Activated CD8-positive, alpha-beta memory T cell treated with anti-CD3 and anti-CD28 coated beads for 48 hours (primary cell): ENCODE measurements around the gene RAB3GAP1.
"Not testable (repeated sequence)": the region's sequence is repeated elsewhere in the genome, so short reads cannot be mapped to it uniquely, and the experiment has no call there.

ENCODE experiments used
- DNase-seq, 3 experiments: peaks; one replicate each; pipeline ENCODE4 v3.0.0-alpha.2; 2020; ENCODE audit warnings: low read depth in 2 of 3, low spot score in 2 of 3

The RAB3GAP1 gene

DNA sequence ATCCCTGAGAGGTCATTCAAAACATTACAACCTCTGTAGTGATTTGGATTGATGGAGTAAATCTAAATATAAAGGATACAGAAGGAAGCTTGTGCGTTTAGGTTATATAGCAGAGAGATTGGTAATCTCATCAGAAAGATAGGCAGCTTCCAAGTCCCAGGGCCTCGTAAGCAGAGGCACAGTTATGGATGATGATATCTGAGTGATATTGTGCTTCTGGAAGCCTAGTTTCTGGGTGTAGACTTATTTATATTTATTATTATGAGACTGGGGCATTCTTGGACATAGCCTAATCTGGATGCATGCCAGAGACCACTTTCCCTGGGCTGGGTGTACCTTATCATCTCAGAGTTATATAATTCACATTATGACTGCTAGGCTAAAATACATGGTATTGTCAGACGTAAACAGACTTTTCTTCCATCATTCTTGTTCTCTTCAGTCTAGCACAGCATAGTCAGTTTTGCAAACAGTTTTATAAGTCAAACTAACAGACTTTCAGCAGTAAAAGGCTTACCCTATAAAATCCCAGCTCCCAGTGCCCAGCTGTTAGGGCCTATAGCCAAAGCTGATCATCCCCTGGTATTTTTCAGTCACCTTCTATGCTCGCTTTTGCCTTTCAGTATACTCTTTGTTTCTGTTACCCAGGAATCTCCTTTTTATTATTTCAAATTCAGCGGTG lies 47.9 kb downstream of the RAB3GAP1 start:
- no peak for DNase-seq

DNA sequence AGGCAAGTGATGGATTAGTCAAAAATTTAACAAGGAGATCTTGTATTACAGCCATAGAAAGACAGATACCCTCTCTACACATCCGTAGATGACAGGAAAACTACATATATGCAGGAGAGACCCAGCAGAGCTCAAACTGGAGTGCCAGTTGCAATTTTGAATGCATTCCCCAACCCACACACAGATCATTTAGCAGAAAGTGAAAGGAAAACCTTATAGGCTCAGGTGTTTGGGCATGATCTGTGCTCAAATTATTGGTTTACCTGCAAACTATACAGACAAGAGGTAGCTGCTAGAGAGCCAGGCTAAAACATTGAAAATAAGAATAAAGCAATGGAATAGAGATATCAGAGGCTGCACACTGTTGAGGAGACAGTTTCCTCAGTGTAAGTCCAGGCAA lies 51.8 kb downstream of the RAB3GAP1 start:
- no peak for DNase-seq

DNA sequence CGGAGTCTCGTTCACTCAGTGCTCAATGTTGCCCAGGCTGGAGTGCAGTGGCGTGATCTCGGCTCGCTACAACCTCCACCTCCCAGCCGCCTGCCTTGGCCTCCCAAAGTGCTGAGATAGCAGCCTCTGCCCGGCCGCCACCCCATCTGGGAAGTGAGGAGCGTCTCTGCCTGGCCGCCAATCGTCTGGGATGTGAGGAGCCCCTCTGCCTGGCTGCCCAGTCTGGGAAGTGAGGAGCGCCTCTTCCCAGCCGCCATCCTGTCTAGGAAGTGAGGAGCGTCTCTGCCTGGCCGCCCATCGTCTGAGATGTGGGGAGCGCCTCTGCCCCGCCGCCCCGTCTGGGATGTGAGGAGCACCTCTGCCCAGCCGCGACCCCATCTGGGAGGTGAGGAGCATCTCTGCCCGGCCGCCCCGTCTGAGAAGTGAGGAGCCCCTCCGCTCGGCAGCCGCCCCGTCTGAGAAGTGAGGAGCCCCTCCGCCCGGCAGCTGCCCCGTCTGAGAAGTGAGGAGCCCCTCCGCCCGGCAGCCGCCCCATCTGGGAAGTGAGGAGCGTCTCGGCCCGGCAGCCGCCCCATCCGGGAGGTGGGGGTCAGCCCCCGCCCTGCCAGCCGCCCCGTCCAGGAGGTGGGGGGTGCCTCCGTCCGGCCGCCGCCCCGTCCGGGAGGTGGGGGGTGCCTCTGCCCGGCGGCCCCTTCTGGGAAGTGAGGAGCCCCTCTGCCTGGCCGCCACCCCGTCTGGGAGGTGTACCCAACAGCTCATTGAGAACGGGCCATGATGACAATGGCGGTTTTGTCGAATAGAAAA lies 53.6 kb downstream of the RAB3GAP1 start:
- not testable (repeated sequence) for DNase-seq

DNA sequence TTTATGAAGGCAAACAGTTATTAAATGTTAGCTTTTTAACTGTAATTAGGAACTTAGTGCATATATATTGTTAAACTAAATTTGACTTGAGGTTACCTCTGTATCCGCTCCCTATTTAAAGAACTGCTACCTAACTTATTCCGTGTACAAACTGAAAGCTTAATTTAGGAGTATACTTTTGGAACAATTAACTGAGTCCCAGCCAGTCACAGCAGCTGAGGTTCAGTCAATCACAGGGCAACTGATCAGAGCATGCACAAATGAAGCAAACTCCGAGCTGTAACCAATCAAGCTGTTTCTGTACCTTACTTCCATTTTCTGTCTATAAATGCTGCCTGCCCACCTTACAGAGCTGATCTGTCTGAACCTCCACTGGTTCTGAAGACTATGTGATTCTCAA lies 61.2 kb downstream of the RAB3GAP1 start:
- DNase-seq, result no peak

DNA sequence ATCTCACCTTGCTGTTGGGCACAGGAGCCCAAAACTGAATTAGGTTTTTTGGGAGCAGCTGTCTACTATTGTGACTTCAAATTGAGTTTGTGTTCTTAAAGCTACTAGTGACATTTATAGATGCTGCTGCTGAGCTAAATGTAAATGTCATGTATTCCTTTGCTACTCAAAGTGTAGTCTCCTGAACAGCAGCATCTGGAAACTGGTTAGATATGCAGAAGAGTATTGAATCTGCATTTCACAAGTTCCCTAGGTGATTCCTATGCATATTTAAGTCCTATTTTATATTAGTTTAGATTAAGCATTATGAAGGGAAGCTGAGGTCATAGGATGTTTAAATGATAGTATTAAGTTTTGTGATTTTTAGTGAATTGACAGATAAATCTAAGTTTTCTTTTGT lies 67.5 kb downstream of the RAB3GAP1 start:
- DNase-seq, result no peak

DNA sequence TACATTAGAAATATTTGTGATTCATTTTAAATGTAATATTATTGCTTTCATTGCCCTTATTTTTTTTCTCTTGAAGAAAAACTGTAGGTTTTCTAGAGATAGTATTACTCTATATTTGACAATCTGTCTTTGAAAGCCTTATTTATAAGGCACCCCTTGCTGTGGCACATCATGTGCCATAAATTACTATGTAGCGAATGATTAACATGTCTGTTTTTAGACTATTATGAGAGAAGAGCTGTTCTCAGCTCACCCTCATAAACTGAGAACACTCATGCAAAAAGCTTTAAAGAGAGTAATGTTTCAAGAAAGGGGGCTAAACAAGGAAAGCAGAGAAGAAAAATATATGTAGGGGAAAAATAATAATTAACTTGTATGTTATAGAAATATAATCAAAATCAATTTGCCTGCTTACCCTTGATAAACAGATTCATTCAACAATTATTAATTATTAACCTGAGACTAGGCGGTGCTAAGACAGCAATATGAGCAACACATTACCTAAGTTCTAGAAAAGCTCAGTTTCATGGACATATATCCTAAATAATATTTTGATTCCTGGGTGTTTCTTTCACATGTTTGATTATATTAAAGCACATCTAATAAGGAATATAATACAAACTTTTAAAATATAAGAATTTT lies 69.0 kb downstream of the RAB3GAP1 start:
- no peak for DNase-seq

DNA sequence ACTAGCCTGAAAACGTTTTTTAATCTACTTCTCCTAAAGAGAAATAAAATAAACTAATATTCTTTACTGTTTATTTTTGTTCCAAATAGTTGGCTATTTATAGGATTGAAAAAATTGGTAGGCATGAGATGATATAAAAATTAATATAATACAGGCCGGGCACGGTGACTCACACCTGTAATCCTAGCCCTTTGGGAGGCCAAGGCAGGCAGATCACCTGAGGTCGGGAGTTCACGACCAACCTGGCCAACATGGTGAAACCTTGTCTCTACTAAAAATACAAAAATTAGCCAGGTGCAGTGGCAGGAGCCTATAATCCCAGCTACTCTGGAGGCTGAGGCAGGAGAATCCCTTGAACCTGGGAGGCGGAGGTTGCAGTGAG lies 69.6 kb downstream of the RAB3GAP1 start:
- DNase-seq, result not testable (repeated sequence)

DNA sequence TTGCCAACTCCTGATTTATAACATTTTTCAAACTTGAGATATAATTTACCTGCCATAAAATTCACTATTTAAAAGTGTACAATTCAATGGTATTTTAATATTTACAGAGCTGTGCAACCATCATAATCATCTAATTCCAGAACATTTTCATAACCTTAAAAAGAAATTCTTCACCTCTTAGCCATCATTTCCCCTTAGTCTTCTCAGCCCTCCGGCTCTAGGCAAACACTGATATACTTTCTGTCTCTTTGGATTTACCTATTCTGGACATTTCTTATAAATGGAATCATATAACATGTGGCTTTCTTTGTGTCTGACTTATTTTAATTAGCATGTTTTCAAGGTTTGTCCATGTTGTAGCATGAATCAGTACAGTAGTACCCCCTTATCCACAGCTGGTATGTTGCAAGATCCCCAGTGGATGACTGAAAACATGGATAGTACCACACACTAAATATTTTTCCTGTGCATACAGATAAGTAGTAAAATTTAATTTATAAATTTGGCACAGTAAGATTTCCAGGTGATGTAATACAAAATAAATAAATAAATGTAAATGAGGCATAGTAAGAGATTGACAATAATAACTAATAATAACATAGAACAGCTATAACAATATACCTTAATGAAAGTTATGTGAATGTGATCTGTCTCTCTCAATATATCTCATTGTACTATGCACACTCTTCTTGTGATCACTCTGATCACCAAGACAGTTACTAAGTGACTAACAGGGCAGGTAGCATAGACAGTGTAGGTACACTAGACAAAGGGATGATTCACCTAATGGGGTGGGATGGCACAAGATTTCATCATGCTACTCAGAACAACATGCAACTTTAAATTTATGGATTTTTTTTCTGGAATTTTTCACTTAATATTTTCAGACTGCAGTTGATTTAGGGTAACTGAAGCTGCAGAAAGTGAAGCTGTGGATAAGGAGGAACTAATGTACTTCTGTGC lies 73.1 kb downstream of the RAB3GAP1 start:
- DNase-seq, result no peak

DNA sequence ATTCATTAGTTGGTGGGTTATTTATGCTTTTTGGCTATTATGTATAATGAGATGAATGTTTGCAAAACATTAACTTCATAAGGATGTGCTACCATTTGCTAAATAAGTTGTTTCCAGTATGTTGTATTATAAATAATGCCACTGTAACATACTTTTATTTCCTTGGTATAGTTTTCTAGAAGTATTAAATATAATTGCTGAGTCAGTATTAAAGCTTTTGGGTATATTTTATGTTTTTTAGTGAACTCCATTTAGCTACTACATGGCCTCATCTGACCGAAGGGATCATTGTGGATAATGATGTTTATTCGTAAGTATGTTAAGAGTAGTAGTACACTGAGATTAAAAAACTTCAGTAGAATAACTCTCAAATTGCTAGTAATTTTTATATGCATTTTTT lies 73.8 kb downstream of the RAB3GAP1 start:
- DNase-seq, result no peak

DNA sequence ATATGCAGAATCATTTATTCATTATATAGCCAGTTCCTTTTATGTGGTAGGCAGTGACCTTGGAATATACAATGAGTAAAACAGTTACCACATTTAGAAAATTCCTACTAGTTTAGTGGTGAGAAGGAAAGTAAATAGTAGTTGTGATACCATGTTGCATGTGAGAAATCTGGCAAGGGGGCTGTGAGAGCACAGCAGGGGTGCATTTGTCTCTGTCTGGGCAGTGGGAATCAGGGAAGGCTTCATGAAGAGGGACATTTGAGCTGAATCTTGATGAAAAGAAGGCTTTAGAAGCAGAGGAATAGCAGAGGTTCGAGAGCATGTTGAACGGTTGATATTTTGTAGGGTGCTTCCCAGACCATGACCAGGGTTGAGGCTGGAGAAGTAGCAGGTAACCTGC lies 78.7 kb downstream of the RAB3GAP1 start:
- DNase-seq, result no peak

DNA sequence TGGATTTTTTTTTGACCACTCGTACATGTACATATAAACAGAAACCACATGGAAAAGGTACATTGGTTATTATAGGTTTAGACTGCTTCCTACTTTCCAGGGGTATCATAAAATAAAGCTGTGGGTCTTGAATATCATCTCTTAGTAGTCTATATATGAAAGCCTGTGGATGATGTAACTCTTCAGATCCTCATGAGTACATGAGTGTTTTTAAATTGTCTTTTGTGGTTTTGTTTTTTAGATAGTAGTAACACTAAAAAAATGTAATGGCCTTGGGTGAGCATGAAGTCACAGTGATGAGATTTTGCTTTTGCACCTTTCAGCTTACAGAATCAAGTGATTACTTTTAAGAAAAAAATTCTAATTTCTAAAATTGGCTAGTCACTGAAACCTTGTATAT lies 80.2 kb downstream of the RAB3GAP1 start:
- DNase-seq, result no peak

DNA sequence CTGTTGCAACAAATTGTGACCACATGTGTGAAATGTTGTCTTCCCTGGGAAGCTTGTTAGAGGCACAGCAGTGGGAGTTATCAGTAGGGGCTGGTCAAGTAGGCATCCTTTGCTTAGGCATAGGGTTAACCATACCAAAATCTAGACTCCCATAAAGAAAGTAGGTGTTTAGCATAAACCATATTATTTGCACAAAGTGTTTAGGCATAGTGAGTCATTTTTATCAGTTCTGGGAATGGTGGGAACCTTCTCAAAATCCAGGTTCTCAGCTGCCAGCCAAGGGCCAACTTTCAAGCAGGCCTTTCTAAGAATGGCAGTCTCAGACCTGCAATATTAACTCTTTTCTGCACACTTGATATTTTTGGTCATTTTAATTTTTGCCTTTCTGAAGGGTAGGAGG lies 88.5 kb downstream of the RAB3GAP1 start:
- no peak for DNase-seq

DNA sequence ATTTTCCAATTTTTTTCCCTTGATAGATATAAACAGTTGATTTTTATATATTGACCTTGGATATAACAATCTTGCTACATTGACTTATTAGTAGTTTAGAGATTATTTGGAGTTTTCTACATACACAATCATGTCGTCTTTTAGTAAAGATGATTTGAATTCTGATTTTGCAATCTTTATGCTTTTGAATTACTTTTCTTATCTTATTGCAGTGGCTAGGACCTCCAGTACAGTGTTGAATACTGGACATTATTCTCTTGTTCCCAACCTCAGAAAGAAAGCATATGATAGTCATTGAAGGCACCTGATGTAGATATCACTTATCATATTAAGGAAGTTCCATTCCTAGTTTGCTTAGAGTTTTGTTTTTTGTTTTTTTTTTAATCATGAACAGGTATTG lies 90.2 kb downstream of the RAB3GAP1 start:
- no peak for DNase-seq

DNA sequence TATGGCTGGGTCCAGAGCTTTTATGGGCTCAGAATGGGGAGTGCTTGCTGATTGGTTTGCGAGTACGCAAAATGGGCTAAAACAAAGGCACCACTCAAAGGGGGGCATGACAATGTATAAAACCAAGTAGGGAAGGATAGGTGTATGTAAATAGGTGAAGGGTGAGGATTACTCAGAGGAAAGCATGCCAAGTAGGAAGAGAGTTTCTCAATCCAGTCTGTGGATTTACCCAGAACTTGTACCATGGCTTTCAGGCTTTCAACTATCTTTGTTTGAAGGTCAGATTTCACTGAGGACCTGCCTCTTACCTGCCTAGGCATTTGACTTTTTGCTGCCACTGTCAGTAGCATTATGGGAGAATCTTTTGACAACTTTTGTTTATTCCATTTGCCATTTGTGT lies 92.3 kb downstream of the RAB3GAP1 start:
- no peak for DNase-seq

DNA sequence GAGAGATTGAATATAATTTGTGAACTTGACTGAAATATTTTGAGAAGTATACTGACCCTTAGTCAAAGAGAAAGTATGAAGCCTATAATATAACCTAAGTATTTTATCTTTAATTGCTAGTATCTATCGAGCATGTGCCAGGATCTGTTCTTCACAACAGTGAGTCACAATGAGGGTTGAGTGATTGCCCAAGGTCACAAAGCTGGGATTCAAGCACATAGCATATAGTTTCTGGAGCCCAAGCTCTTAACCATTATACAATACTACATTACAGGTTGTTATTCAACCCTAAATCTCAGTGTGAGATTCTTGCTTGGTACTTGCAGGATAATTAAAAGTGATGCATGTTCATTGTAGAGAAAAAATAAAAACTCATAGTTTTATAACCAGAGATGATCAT lies 97.2 kb downstream of the RAB3GAP1 start:
- DNase-seq, result no peak

DNA sequence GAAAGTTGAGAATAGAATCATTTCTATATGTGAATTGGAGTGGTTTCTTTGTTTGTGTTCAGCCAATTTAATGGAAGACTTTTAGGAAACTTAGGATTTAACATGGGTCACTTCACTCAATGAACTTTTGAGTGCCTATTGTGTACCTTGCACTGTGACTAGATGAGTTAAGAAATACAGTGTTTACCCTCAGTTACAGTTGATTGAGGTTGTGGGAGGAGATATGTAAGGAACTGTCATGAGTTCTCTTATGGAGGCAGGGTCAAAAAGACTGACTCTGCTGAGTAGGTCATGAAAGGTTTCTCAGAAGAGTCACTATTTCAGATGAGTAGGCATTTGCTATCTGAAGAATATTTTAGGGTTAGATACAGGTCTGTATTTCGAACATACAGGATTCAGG lies 98.6 kb downstream of the RAB3GAP1 start:
- DNase-seq, result no peak

DNA sequence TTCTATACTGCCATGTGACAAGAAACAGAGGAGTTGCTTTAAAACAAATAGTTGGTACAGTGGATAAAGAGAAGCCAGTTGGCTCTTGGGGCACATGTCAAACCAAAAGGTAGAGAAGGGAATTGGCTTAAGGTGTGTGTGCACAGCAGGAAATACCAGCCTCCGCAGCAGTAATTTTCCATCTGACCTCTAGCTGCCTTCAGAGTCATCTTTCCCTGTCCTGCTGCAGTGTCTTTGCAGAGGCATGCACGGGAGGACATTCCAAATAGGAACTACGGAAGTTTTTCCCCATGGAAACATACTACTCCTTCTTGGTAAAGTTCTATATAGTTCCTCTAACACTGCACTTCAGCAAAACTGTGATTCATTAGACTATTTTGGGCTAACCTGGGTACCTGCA lies 99.5 kb downstream of the RAB3GAP1 start:
- DNase-seq, result no peak

DNA sequence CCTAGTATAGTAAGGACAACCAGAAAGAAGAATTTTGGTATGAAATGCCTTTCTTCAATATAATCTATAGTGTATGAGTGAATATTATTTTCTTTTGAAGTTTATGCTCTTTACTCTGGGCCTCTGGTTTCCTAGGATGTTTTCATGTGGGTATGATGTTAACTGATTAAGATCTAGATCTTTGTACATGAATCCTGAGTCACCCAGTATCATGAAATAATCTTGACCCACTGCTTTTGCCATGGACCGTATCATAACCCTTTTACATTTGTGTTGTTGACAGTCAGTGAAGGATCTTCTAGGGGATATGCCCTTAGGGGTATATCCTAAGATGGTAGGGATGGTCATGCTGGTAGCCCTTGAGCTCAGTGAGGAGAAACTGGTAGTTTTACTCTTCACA lies 100.3 kb downstream of the RAB3GAP1 start:
- no peak for DNase-seq

DNA sequence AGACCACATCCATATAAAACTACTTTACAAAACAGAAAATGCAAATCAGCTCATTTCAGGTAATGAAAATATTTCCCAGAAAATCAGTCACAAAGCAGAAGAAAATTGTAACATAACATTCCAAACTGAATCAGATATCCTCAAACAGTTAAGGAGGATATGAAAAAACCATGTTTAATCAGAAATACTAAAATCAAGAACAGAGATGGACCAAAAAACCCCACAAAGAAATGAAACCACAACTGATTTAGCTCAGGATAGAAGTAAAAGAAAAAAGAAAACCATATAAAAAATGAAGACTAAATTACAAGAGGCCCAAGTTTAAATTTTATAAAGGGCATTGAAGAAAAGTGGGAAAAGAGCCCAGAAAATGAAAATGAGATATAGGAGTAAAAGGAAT lies 102.9 kb downstream of the RAB3GAP1 start:
- no peak for DNase-seq

DNA sequence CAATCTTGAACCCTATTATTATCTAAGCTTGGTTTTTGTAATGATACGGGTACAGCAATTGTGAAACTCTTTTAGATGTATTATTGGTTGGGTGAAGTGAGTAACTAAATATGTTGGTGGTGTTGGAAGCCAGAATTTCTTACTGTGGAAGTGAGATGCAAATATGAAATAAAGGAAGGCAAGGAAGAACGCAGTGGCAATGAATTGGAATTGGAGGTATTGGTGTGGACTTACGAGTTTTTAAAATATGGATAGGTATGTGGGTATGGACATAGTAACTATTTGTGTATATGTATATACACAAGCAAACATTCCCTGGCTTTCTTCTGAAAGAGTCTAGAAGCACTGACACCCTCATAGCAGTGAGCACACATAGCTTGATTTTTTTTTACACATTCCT lies 105.8 kb downstream of the RAB3GAP1 start:
- DNase-seq, result no peak

DNA sequence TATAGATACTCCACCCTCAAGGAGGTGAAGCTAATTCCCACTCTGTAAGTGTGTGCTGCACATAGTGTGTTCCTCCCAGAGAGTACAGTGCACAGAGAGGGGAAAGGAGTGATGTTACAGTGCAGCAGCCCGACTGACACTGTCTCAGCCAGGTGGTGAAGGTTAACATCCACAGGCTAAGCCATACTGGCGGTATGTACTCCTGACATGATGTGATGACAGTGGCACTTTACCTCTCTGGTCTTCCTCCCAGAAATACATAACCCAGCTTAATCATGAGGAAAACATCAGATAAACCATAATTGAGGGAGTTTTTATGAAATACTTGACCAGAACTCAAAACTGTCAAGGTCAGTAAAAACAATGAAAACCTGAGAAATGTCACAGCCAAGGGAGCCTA lies 107.1 kb downstream of the RAB3GAP1 start:
- no peak for DNase-seq
